ENCODE results near the gene CNTN5. TPM values are rescaled to one million over a fixed set of nuclear protein-coding genes. Genes with fewer than 3 reads are reported as not detected.

CNTN5 gene
- total and polyA plus RNA-seq, 2 donors (not counting 1 experiment from before 2014, with no cell fraction given): 0.17 TPM; not detected in 1

- Histone ChIP-seq H3K27me3 (ENCODE audit: control insufficient read depth, insufficient read depth, low read length) (no peaks in the 10 kb centered on the region), H3K79me2 (ENCODE audit: control insufficient read depth, insufficient read depth, low read length) (no peaks in the 10 kb centered on the region), H3K9me3 (ENCODE audit: control insufficient read depth, insufficient read depth, low read depth, low read length) (no peaks in the 10 kb centered on the region), H2AFZ (ENCODE audit: low read length) (no peak overlapping the region), H3K4me1 (ENCODE audit: control insufficient read depth, extremely low read depth, insufficient read depth, low read length) (no peaks in the 10 kb centered on the region), H4K20me1 (ENCODE audit: control insufficient read depth, extremely low read depth, insufficient read depth, low read length) (no peaks in the 10 kb centered on the region), H3K36me3 (ENCODE audit: control insufficient read depth, insufficient read depth, low read length) (no peaks in the 10 kb centered on the region), H3K4me2 (ENCODE audit: extremely low read depth, insufficient read depth, low read length) (no peak overlapping the region), H3K27ac (ENCODE audit: insufficient read depth, low read length) (no peak overlapping the region), H3K9ac (ENCODE audit: insufficient read depth, low read length) (no peak overlapping the region), H3K4me3 (replicated peaks in 1 of 4; ENCODE audit: control extremely low read depth in 1 of 4, insufficient read depth in 1 of 4, low read depth in 3 of 4, low read length in 4 of 4) (no peak overlapping the region)
- TF ChIP-seq EZH2 (IDR thresholded peaks at IDR 0.05; ENCODE audit: low read length, missing control alignments) (no peak), CTCF (conservative IDR thresholded peaks at IDR 0.05 in 1 of 2, IDR thresholded peaks at IDR 0.05 in 1 of 2; ENCODE audit: low read depth in 1 of 2, low read length in 2 of 2) (no peak)
- peak; percentile 85 to 88 for DNase-seq (ENCODE audit: low read depth in 2 of 2)
These were observed 484.6 kb downstream of the CNTN5 start for GRCh38 chr11:99505316-99505715.

DNA sequence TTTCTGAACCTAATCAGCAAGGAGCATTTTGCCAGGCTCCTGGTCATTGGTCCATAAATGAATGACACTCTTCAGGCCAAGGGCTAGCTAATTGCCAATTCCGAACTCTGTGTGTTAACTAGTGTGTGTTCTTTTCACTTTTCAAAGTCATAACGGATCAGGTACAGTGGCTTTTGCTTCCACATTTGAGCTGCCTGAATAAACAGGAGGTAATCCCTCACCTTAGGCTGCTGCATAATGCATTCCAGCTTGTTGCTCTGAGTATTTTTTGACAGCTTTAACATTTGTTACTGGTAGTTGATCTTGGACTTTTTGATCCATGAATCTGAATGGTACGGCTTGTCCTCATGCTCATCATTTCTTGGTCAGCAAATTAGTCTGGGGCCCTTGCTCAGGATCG, 485.1 kb downstream of the CNTN5 start:
- TF ChIP-seq CTCF (conservative IDR thresholded peaks at IDR 0.05 in 1 of 2, IDR thresholded peaks at IDR 0.05 in 1 of 2; ENCODE audit: low read depth in 1 of 2, low read length in 2 of 2) (no peak), EZH2 (IDR thresholded peaks at IDR 0.05; ENCODE audit: low read length, missing control alignments) (no peak)
- no peak overlapping the region for H2AFZ ChIP-seq (ENCODE audit: low read length)

GRCh38 chr11:99509863-99510262, 489.1 kb downstream of the CNTN5 start:
- Histone ChIP-seq H3K36me3 (ENCODE audit: control insufficient read depth, insufficient read depth, low read length) (no peaks in the 10 kb centered on the region), H3K4me3 (replicated peaks in 1 of 4; ENCODE audit: control extremely low read depth in 1 of 4, insufficient read depth in 1 of 4, low read depth in 3 of 4, low read length in 4 of 4) (no peak overlapping the region), H3K27ac (ENCODE audit: insufficient read depth, low read length) (no peak overlapping the region), H3K79me2 (ENCODE audit: control insufficient read depth, insufficient read depth, low read length) (no peaks in the 10 kb centered on the region), H2AFZ (ENCODE audit: low read length) (no peak overlapping the region), H3K9me3 (ENCODE audit: control insufficient read depth, insufficient read depth, low read depth, low read length) (no peaks in the 10 kb centered on the region), H3K4me1 (ENCODE audit: control insufficient read depth, extremely low read depth, insufficient read depth, low read length) (no peaks in the 10 kb centered on the region), H4K20me1 (ENCODE audit: control insufficient read depth, extremely low read depth, insufficient read depth, low read length) (no peaks in the 10 kb centered on the region), H3K27me3 (ENCODE audit: control insufficient read depth, insufficient read depth, low read length) (no peaks in the 10 kb centered on the region), H3K9ac (ENCODE audit: insufficient read depth, low read length) (no peak overlapping the region), H3K4me2 (ENCODE audit: extremely low read depth, insufficient read depth, low read length) (no peak overlapping the region)
- DNase-seq (ENCODE audit: low read depth in 2 of 2): no peak
- no peak for TF ChIP-seq CTCF (conservative IDR thresholded peaks at IDR 0.05 in 1 of 2, IDR thresholded peaks at IDR 0.05 in 1 of 2; ENCODE audit: low read depth in 1 of 2, low read length in 2 of 2)
- TF ChIP-seq EZH2 (IDR thresholded peaks at IDR 0.05; ENCODE audit: low read length, missing control alignments): no peak

More for the DNA sequence above, 485.1 kb downstream of the CNTN5 start:
- Histone ChIP-seq H3K4me1 (ENCODE audit: control insufficient read depth, extremely low read depth, insufficient read depth, low read length) (no peaks in the 10 kb centered on the region), H3K27me3 (ENCODE audit: control insufficient read depth, insufficient read depth, low read length) (no peaks in the 10 kb centered on the region), H3K4me2 (ENCODE audit: extremely low read depth, insufficient read depth, low read length) (no peak overlapping the region), H3K9me3 (ENCODE audit: control insufficient read depth, insufficient read depth, low read depth, low read length) (no peaks in the 10 kb centered on the region), H3K4me3 (replicated peaks in 1 of 4; ENCODE audit: control extremely low read depth in 1 of 4, insufficient read depth in 1 of 4, low read depth in 3 of 4, low read length in 4 of 4) (no peak overlapping the region), H3K36me3 (ENCODE audit: control insufficient read depth, insufficient read depth, low read length) (no peaks in the 10 kb centered on the region), H4K20me1 (ENCODE audit: control insufficient read depth, extremely low read depth, insufficient read depth, low read length) (no peaks in the 10 kb centered on the region), H3K9ac (ENCODE audit: insufficient read depth, low read length) (no peak overlapping the region), H3K79me2 (ENCODE audit: control insufficient read depth, insufficient read depth, low read length) (no peaks in the 10 kb centered on the region), H3K27ac (ENCODE audit: insufficient read depth, low read length) (no peak overlapping the region)
- DNase-seq (ENCODE audit: low read depth in 2 of 2): no peak
